A673 (cell line): ENCODE data around the gene TMPRSS11E. TPM values are rescaled to one million over a fixed set of nuclear protein-coding genes. Genes with fewer than 3 reads are reported as not detected.
"Not testable (repeated sequence)": the region's sequence is repeated elsewhere in the genome, so short reads cannot be mapped to it uniquely, and the experiment has no call there.

Experiments
- BruUV-seq: library from RNA; stranded (reverse); fragments of 400-500 nt; replicated peaks from 2 replicates; lab custom pipeline; 2021; lab: Mats Ljungman, UMichigan
- CTCF ChIA-PET: fragments of 300-600 bp; sonication (Branson Sonifier 250); formaldehyde crosslinking; loops from one replicate; lab custom pipeline; 2022; ENCODE audit warnings: antibody characterized with exemption; lab: Charles Lee
- POLR2A ChIA-PET: fragments of 300-600 bp; sonication (Branson Sonifier 250); formaldehyde crosslinking; loops from one replicate; lab custom pipeline; 2022; ENCODE audit warnings: antibody characterized with exemption; ENCODE audit not compliant: low non-redundant PET; lab: Charles Lee
- DNase-seq: peaks from one replicate; pipeline ENCODE4 v3.0.0-alpha.2; 2015; ENCODE audit warnings: low spot score
- H3K27ac ChIP-seq: fragments of 200-600 bp; sonication (generic); 2 replicates; pipeline ENCODE4 v1.5.1; 2016; ENCODE audit warnings: mixed run types, low read depth, mild to moderate bottlenecking, mixed read lengths, antibody characterized with exemption, low read length; ENCODE audit not compliant: poor library complexity, severe bottlenecking
- H3K27me3 ChIP-seq: fragments of 200-600 bp; sonication (generic); replicated peaks from 2 replicates; pipeline ENCODE4 v1.6.1; 2017; ENCODE audit warnings: mixed run types, low read depth, mild to moderate bottlenecking, mixed read lengths, antibody characterized with exemption, low read length; ENCODE audit not compliant: insufficient read depth, poor library complexity
- H3K36me3 ChIP-seq: fragments of 200-600 bp; sonication (generic); 2 replicates; pipeline ENCODE4 v1.6.1; 2016; ENCODE audit warnings: mixed run types, mild to moderate bottlenecking, mixed read lengths, antibody characterized with exemption, low read length; ENCODE audit not compliant: insufficient read depth, poor library complexity, severe bottlenecking
- H3K4me1 ChIP-seq: fragments of 200-600 bp; sonication (generic); 2 replicates; pipeline ENCODE4 v1.6.1; 2017; ENCODE audit warnings: mixed run types, mild to moderate bottlenecking, mixed read lengths, antibody characterized with exemption, low read length; ENCODE audit not compliant: insufficient read depth, poor library complexity, severe bottlenecking
- H3K4me3 ChIP-seq: fragments of 200-600 bp; sonication (generic); 2 replicates; pipeline ENCODE4 v1.5.1; 2016; ENCODE audit warnings: low read depth, mixed run types, mild to moderate bottlenecking, mixed read lengths, low read length; ENCODE audit not compliant: poor library complexity, severe bottlenecking
- H3K9me3 ChIP-seq: fragments of 200-600 bp; sonication (generic); 2 replicates; pipeline ENCODE4 v1.6.1; 2016; ENCODE audit warnings: mixed run types, low read depth, mild to moderate bottlenecking, mixed read lengths, antibody characterized with exemption, low read length; ENCODE audit not compliant: poor library complexity, severe bottlenecking
- CTCF ChIP-seq: fragments of 300-800, 200-600 bp; sonication (generic); conservative IDR thresholded peaks from 2 replicates; pipeline ENCODE4 v1.5.1; 2017; ENCODE audit warnings: low read depth, mild to moderate bottlenecking, antibody characterized with exemption, low read length, moderate library complexity, mixed read lengths
- EZH2 ChIP-seq: fragments of 200-600 bp; sonication (generic); IDR thresholded peaks from 2 replicates; pipeline ENCODE4 v1.6.1; 2017; ENCODE audit warnings: borderline replicate concordance, low read depth, mild to moderate bottlenecking, mixed read lengths, antibody characterized with exemption, low read length; ENCODE audit not compliant: poor library complexity, severe bottlenecking
- intact Hi-C: fragments of 100-400 bp; cut with micrococcal nuclease; formaldehyde crosslinking; loops from one replicate; pipeline ENCODE4 v1.10.0; 2022; ENCODE audit not compliant: unreplicated experiment
- total RNA-seq: library from RNA; stranded (reverse); gene quantifications from 2 replicates; pipeline ENCODE4 v1.2.3, GENCODE V29; 2021

TMPRSS11E gene
- total RNA-seq, 1 experiment from 2014 or later: not detected

- no peaks in the 10 kb centered on the region for H3K4me1 ChIP-seq
- ChIA-PET CTCF (no interaction called here), POLR2A (no interaction called here)
- no peaks in the 10 kb centered on the region for H3K27me3 ChIP-seq
- DNase-seq: no peak
- no peak for TF ChIP-seq CTCF
- no peak for TF ChIP-seq EZH2
- no peak overlapping the region for H3K4me3 ChIP-seq
- intact Hi-C loops: no loop called here
- H3K36me3 ChIP-seq: no peaks in the 10 kb centered on the region
- no peaks in the 10 kb centered on the region for H3K9me3 ChIP-seq
- no peak overlapping the region for H3K27ac ChIP-seq
- BruUV-seq: no TSS peak
These were observed 39.4 kb upstream of the TMPRSS11E start for GRCh38 chr4:68407868-68408190.

- H3K4me3 ChIP-seq: no peak overlapping the region
- no peaks in the 10 kb centered on the region for H3K27me3 ChIP-seq
- no TSS peak for BruUV-seq
- TF ChIP-seq CTCF (no peak), EZH2 (no peak)
- H3K9me3 ChIP-seq: no peaks in the 10 kb centered on the region
- CTCF ChIA-PET: no interaction called here
- no peaks in the 10 kb centered on the region for H3K4me1 ChIP-seq
- H3K27ac ChIP-seq: no peak overlapping the region
- intact Hi-C loops: no loop called here
- no peak for DNase-seq
- H3K36me3 ChIP-seq: no peaks in the 10 kb centered on the region
- POLR2A ChIA-PET: no interaction called here
These were observed 37.1 kb upstream of the TMPRSS11E start for GRCh38 chr4:68410149-68410548.

- DNase-seq: no peak
- Histone ChIP-seq H3K4me3 (no peak overlapping the region), H3K4me1 (no peaks in the 10 kb centered on the region), H3K9me3 (no peaks in the 10 kb centered on the region), H3K27ac (no peak overlapping the region), H3K36me3 (no peaks in the 10 kb centered on the region), H3K27me3 (no peaks in the 10 kb centered on the region)
- TF ChIP-seq CTCF: no peak
- TF ChIP-seq EZH2: no peak
- BruUV-seq: no TSS peak
- intact Hi-C loops: no loop called here
- ChIA-PET CTCF (no interaction called here), POLR2A (no interaction called here)
These were observed 36.6 kb upstream of the TMPRSS11E start for GRCh38 chr4:68410643-68411042.

GRCh38 chr4:68412031-68412430 lies 35.2 kb upstream of the TMPRSS11E start:
- CTCF ChIA-PET, H3K36me3 ChIP-seq, H3K9me3 ChIP-seq, H3K4me1 ChIP-seq, BruUV-seq, H3K27ac ChIP-seq, H3K4me3 ChIP-seq, POLR2A ChIA-PET, intact Hi-C loops, DNase-seq, H3K27me3 ChIP-seq: not testable (repeated sequence)
